HEK293 (cell line): ENCODE data around the gene CFAP97.

ENCODE experiments used
- CTCF ChIA-PET: fragments of 350-600 bp; formaldehyde crosslinking; extraction: SDS; loops from one replicate; lab custom pipeline; 2021; ENCODE audit warnings: antibody characterized with exemption; lab: Yijun Ruan, JAX
- POLR2A ChIA-PET: fragments of 300-600 bp; formaldehyde crosslinking; extraction: SDS; loops from one replicate; lab custom pipeline; 2020; ENCODE audit warnings: antibody characterized with exemption, inconsistent platforms; lab: Yijun Ruan, JAX
- H3K27ac ChIP-seq: fragments of 200-500 bp; sonication (Bioruptor generic); 2 replicates; pipeline ENCODE4 v1.5.1; 2014; ENCODE audit warnings: low read depth, low read length, control low read depth, inconsistent platforms; ENCODE audit errors: extremely low read depth
- H3K36me3 ChIP-seq, 2 experiments: fragments of 200-500 bp in 1 of 2; sonication (Bioruptor generic) in 1 of 2; 1 replicate in 1 of 2; 2 replicates in 1 of 2; pipeline ENCODE4 v1.5.1; 2014 to 2017; ENCODE audit warnings: inconsistent platforms in 2 of 2, low read length in 2 of 2; ENCODE audit not compliant: control insufficient read depth in 2 of 2, insufficient read depth in 1 of 2
- H3K4me1 ChIP-seq: fragments of 200-500 bp; sonication (Bioruptor generic); 2 replicates; pipeline ENCODE4 v1.5.1; 2014; ENCODE audit warnings: mild to moderate bottlenecking, low read length, inconsistent platforms; ENCODE audit not compliant: control insufficient read depth, insufficient read depth
- H3K4me3 ChIP-seq: 2 replicates; pipeline ENCODE4 v1.5.1; 2011; ENCODE audit warnings: low read depth, mild to moderate bottlenecking, control low read depth, low read length, moderate library complexity
- H3K9me3 ChIP-seq: fragments of 200-500 bp; sonication (Bioruptor generic); 2 replicates; pipeline ENCODE4 v1.5.1; 2014; ENCODE audit warnings: low read depth, low read length, inconsistent platforms; ENCODE audit not compliant: control insufficient read depth, insufficient read depth
- FEZF1 ChIP-seq: fragments of 450-650 bp; formaldehyde crosslinking; IDR thresholded peaks from 2 replicates; pipeline ENCODE4 v1.5.1; 2016; ENCODE audit warnings: missing biosample characterization, missing genetic modification characterization
- GLIS1 ChIP-seq: fragments of 450-650 bp; formaldehyde crosslinking; IDR thresholded peaks from 2 replicates; pipeline ENCODE4 v1.5.1; 2016; ENCODE audit warnings: missing biosample characterization, missing genetic modification characterization
- HIC1 ChIP-seq: fragments of 450-650 bp; formaldehyde crosslinking; IDR thresholded peaks from 2 replicates; pipeline ENCODE4 v1.5.1; 2016; ENCODE audit warnings: missing biosample characterization, missing genetic modification characterization
- KLF1 ChIP-seq: fragments of 450-650 bp; formaldehyde crosslinking; IDR thresholded peaks from 2 replicates; pipeline ENCODE4 v1.5.1; 2016; ENCODE audit warnings: missing biosample characterization, missing genetic modification characterization
- KLF8 ChIP-seq: fragments of 450-650 bp; formaldehyde crosslinking; IDR thresholded peaks from 2 replicates; pipeline ENCODE4 v1.5.1; 2016; ENCODE audit warnings: missing biosample characterization, missing genetic modification characterization
- MYNN ChIP-seq: fragments of 450-650 bp; formaldehyde crosslinking; IDR thresholded peaks from 2 replicates; pipeline ENCODE4 v1.5.1; 2016; ENCODE audit warnings: missing biosample characterization, missing genetic modification characterization, borderline replicate concordance
- MZF1 ChIP-seq: fragments of 450-650 bp; formaldehyde crosslinking; IDR thresholded peaks from 2 replicates; pipeline ENCODE4 v1.5.1; 2017; ENCODE audit warnings: missing biosample characterization, missing genetic modification characterization, borderline replicate concordance
- SP2 ChIP-seq: fragments of 450-650 bp; formaldehyde crosslinking; IDR thresholded peaks from 2 replicates; pipeline ENCODE4 v1.5.1; 2016; ENCODE audit warnings: missing biosample characterization, missing genetic modification characterization
- SP7 ChIP-seq: fragments of 450-650 bp; formaldehyde crosslinking; IDR thresholded peaks from 2 replicates; pipeline ENCODE4 v1.5.1; 2016; ENCODE audit warnings: missing biosample characterization, missing genetic modification characterization
- ZFHX2 ChIP-seq: fragments of 450-650 bp; formaldehyde crosslinking; conservative IDR thresholded peaks from 2 replicates; pipeline ENCODE4 v1.5.1; 2016; ENCODE audit warnings: missing biosample characterization, missing genetic modification characterization
- ZNF157 ChIP-seq: fragments of 450-650 bp; formaldehyde crosslinking; IDR thresholded peaks from 2 replicates; pipeline ENCODE4 v1.5.1; 2016; ENCODE audit warnings: missing biosample characterization, missing genetic modification characterization
- ZNF26 ChIP-seq: fragments of 450-650 bp; formaldehyde crosslinking; IDR thresholded peaks from 2 replicates; pipeline ENCODE4 v1.5.1; 2016; ENCODE audit warnings: missing biosample characterization, missing genetic modification characterization
- ZNF311 ChIP-seq: fragments of 450-650 bp; formaldehyde crosslinking; IDR thresholded peaks from 2 replicates; pipeline ENCODE4 v1.5.1; 2017; ENCODE audit warnings: missing biosample characterization, missing genetic modification characterization, borderline replicate concordance
- ZNF324 ChIP-seq: fragments of 450-650 bp; formaldehyde crosslinking; IDR thresholded peaks from 2 replicates; pipeline ENCODE4 v1.5.1; 2016; ENCODE audit warnings: missing biosample characterization, missing genetic modification characterization
- ZNF350 ChIP-seq: fragments of 450-650 bp; formaldehyde crosslinking; IDR thresholded peaks from 2 replicates; pipeline ENCODE4 v1.5.0; 2017; ENCODE audit warnings: missing biosample characterization, mild to moderate bottlenecking, missing genetic modification characterization
- ZNF423 ChIP-seq: fragments of 450-650 bp; formaldehyde crosslinking; IDR thresholded peaks from 2 replicates; pipeline ENCODE4 v1.5.1; 2016; ENCODE audit warnings: missing biosample characterization, missing genetic modification characterization
- ZNF521 ChIP-seq: fragments of 450-650 bp; formaldehyde crosslinking; IDR thresholded peaks from 2 replicates; pipeline ENCODE4 v1.5.1; 2017; ENCODE audit warnings: missing biosample characterization, mild to moderate bottlenecking, missing genetic modification characterization
- ZNF544 ChIP-seq: fragments of 450-650 bp; formaldehyde crosslinking; IDR thresholded peaks from 2 replicates; pipeline ENCODE4 v1.5.0; 2017; ENCODE audit warnings: missing biosample characterization, missing genetic modification characterization
- ZNF571 ChIP-seq: fragments of 450-650 bp; formaldehyde crosslinking; IDR thresholded peaks from 2 replicates; pipeline ENCODE4 v1.5.0; 2017; ENCODE audit warnings: missing biosample characterization, missing genetic modification characterization
- ZNF624 ChIP-seq: fragments of 450-650 bp; formaldehyde crosslinking; IDR thresholded peaks from 2 replicates; pipeline ENCODE4 v1.5.1; 2017; ENCODE audit warnings: missing biosample characterization, missing genetic modification characterization
- ZNF654 ChIP-seq: fragments of 450-650 bp; formaldehyde crosslinking; IDR thresholded peaks from 2 replicates; pipeline ENCODE4 v1.5.1; 2016; ENCODE audit warnings: low read depth, missing biosample characterization, missing genetic modification characterization
- ZNF777 ChIP-seq: fragments of 450-650 bp; formaldehyde crosslinking; IDR thresholded peaks from 2 replicates; pipeline ENCODE4 v1.5.1; 2017; ENCODE audit warnings: missing biosample characterization, missing genetic modification characterization, borderline replicate concordance
- TF ChIP-seq, protein P1 (sequence below): fragments of 450-650 bp; formaldehyde crosslinking; IDR thresholded peaks from 2 replicates; pipeline ENCODE4 v1.5.1; 2016; ENCODE audit warnings: missing biosample characterization, missing genetic modification characterization
- TF ChIP-seq, protein P2 (sequence below): fragments of 450-650 bp; formaldehyde crosslinking; IDR thresholded peaks from 2 replicates; pipeline ENCODE4 v1.5.1; 2016; ENCODE audit warnings: missing biosample characterization, missing genetic modification characterization
- TF ChIP-seq, protein P3 (sequence below): fragments of 450-650 bp; formaldehyde crosslinking; IDR thresholded peaks from 2 replicates; pipeline ENCODE4 v1.5.1; 2016; ENCODE audit warnings: missing biosample characterization, missing genetic modification characterization

The CFAP97 gene

GRCh38 chr4:185211641-185212040, 7.8 kb upstream of the CFAP97 start:
- Histone ChIP-seq H3K36me3 (no peaks in the 10 kb centered on the region), H3K9me3 (no peaks in the 10 kb centered on the region), H3K4me3 (no peak overlapping the region; the same call in 1 of the 2 replicates), H3K27ac (no peak overlapping the region; the same call in 1 of the 2 replicates), H3K4me1 (peaks cover 2% of the 10 kb centered on the region; the same call in 1 of the 2 replicates)
- POLR2A ChIA-PET = no interaction called here
- CTCF ChIA-PET = interaction anchor here (0.7 kb wide), 1 partner anchor 1439 kb away, joined by 4 read pairs; no protein-coding TSS in a partner anchor
- no peak for TF ChIP-seq ZNF311 (tag by site-specific recombination)
- TF ChIP-seq ZNF777 = no peak
- no peak for TF ChIP-seq MZF1
- TF ChIP-seq KLF1 = no peak
- no peak for TF ChIP-seq ZNF324 (tag by site-specific recombination)
- no peak for TF ChIP-seq ZNF521 (tag by site-specific recombination)
- no peak for TF ChIP-seq ZNF571 (tag by site-specific recombination)

DNA sequence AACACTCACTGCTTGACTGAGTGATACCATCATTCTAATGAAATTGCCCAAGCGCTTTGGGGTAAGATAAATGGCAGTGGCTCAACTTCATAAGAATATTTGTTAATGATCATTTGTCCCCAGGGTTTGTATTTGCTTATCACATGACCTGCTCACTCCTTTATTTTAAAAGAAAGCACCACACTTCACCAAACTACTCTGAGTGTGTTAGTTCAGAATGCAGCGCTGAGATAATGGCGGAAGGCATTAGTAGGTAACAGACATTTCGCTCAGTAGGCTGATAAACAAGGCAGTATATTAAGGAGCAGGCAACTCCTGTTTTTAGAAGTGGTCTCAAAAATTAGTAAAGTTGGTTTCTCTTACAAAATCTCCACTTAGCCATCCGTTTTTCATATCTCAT, 7.2 kb upstream of the CFAP97 start:
- ChIA-PET POLR2A (no interaction called here), CTCF (no interaction called here)
- Histone ChIP-seq H3K4me1 (peaks cover 2% of the 10 kb centered on the region; the same call in 1 of the 2 replicates), H3K4me3 (peak overlapping the region; percentile 74), H3K9me3 (no peaks in the 10 kb centered on the region), H3K27ac (no peak overlapping the region), H3K36me3 (no peaks in the 10 kb centered on the region)
- no peak for TF ChIP-seq MYNN (tag by site-specific recombination)
- no peak for TF ChIP-seq ZNF423 (tag by site-specific recombination)
- no peak for TF ChIP-seq ZFHX2 (tag by site-specific recombination)
- TF ChIP-seq ZNF654 (tag by site-specific recombination) = no peak
- TF ChIP-seq KLF8 (tag by site-specific recombination) = no peak
- TF ChIP-seq ZNF624 (tag by site-specific recombination) = no peak
- no peak for TF ChIP-seq ZNF157 (tag by site-specific recombination)
- TF ChIP-seq SP2 = no peak
- TF ChIP-seq ZNF544 = no peak
- TF ChIP-seq, all 188 proteins: peak for 0

- Histone ChIP-seq H3K4me3 (peak overlapping the region; percentile 74), H3K4me1 (peaks cover 2% of the 10 kb centered on the region; the same call in 1 of the 2 replicates), H3K27ac (peak overlapping the region; percentile 84; the same call in 1 of the 2 replicates), H3K36me3 (no peaks in the 10 kb centered on the region), H3K9me3 (no peaks in the 10 kb centered on the region)
- ChIA-PET POLR2A (no interaction called here), CTCF (interaction anchor here (0.7 kb wide), 1 partner anchor 11 kb away, joined by 4 read pairs; no protein-coding TSS in a partner anchor)
- TF ChIP-seq, protein P1, sequence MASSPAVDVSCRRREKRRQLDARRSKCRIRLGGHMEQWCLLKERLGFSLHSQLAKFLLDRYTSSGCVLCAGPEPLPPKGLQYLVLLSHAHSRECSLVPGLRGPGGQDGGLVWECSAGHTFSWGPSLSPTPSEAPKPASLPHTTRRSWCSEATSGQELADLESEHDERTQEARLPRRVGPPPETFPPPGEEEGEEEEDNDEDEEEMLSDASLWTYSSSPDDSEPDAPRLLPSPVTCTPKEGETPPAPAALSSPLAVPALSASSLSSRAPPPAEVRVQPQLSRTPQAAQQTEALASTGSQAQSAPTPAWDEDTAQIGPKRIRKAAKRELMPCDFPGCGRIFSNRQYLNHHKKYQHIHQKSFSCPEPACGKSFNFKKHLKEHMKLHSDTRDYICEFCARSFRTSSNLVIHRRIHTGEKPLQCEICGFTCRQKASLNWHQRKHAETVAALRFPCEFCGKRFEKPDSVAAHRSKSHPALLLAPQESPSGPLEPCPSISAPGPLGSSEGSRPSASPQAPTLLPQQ (tag by site-specific recombination) = 0 out of 2 replicates have a peak, but pooled peaks have one; percentile 20
- TF ChIP-seq ZNF350 (tag by site-specific recombination) (no peak), SP7 (tag by site-specific recombination) (0 out of 2 replicates have a peak, but pooled peaks have one; percentile 18), FEZF1 (tag by site-specific recombination) (no peak), HIC1 (tag by site-specific recombination) (no peak), ZNF26 (no peak), GLIS1 (tag by site-specific recombination) (peak; percentile 76), ZNF423 (tag by site-specific recombination) (no peak)
- TF ChIP-seq, protein P2, sequence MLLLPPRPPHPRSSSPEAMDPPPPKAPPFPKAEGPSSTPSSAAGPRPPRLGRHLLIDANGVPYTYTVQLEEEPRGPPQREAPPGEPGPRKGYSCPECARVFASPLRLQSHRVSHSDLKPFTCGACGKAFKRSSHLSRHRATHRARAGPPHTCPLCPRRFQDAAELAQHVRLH (tag by site-specific recombination) = no peak
- TF ChIP-seq, protein P3, sequence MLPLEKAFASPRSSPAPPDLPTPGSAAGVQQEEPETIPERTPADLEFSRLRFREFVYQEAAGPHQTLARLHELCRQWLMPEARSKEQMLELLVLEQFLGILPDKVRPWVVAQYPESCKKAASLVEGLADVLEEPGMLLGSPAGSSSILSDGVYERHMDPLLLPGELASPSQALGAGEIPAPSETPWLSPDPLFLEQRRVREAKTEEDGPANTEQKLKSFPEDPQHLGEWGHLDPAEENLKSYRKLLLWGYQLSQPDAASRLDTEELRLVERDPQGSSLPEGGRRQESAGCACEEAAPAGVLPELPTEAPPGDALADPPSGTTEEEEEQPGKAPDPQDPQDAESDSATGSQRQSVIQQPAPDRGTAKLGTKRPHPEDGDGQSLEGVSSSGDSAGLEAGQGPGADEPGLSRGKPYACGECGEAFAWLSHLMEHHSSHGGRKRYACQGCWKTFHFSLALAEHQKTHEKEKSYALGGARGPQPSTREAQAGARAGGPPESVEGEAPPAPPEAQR = no peak
Observed at GRCh38 chr4:185210102-185210981, 6.5 kb upstream of the CFAP97 start.
